T-helper 2 cell treated with Interferon-gamma antibody and Interleukin-4, amounts not matched to agents 5 μg/mL and 100 μg/mL, for 36 hours (primary cell): ENCODE results near the gene FLT1.

ENCODE experiments used
- DNase-seq: peaks from one replicate; pipeline ENCODE4 v3.0.0; 2021; ENCODE audit warnings: low spot score
- H3K27ac Mint-ChIP-seq: one replicate; pipeline ENCODE4 v1.8.0; 2021; ENCODE audit warnings: mild to moderate bottlenecking, mixed read lengths
- H3K27me3 Mint-ChIP-seq: one replicate; pipeline ENCODE4 v1.8.0; 2021; ENCODE audit warnings: low read depth, mixed read lengths
- H3K36me3 Mint-ChIP-seq: one replicate; pipeline ENCODE4 v1.8.0; 2021; ENCODE audit warnings: low read depth, mixed read lengths
- H3K4me1 Mint-ChIP-seq: one replicate; pipeline ENCODE4 v1.8.0; 2021; ENCODE audit warnings: low read depth, mixed read lengths
- H3K4me3 Mint-ChIP-seq: one replicate; pipeline ENCODE4 v1.8.0; 2022; ENCODE audit warnings: mild to moderate bottlenecking, moderate library complexity, mixed read lengths
- H3K9me3 Mint-ChIP-seq: one replicate; pipeline ENCODE4 v1.8.0; 2021; ENCODE audit warnings: mixed read lengths

Gene FLT1

DNA sequence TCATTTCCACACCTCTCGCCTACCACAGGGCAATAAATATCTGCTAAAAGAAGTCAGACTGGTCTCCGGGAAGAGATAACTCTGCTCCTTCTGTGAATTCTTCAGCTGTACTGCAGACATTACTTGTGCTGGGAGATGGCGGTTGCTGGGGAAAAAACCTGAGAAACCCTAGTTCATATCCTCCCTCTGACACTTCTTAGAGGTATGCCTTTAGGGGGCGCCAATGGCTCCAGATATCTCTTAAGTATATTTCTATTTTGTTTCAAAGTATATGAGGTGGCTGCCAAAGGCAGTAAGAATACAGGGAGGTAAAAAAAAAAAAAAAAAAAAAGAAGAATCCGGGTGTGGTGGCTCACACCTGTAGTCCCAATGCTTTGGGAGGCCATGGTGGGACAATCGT is 181.3 kb downstream of the FLT1 start:
- Mint-ChIP-seq H3K4me3 (no peak overlapping the region), H3K4me1 (no peaks in the 10 kb centered on the region), H3K27me3 (no peaks in the 10 kb centered on the region), H3K9me3 (no peaks in the 10 kb centered on the region), H3K36me3 (no peaks in the 10 kb centered on the region), H3K27ac (no peak overlapping the region)
- DNase-seq = no peak

DNA sequence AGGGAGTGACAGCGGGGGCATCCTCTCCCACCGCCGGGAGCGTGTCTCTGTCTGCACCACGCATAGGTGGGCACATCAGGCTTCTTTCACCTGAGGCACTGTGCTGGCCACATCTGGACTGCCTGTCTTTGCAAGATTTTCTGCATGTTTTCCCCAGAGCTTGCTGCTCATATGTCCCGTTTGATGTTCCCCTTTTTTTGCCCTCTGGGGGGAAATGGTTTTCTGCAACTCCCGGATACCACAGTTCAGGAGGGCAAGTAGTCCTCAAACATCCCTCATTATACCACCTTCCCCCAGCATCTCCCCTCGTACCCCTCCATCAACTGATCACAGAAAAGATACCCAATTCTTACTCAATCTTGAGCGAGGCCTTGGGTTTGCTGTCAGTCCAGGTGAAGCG is 188.6 kb downstream of the FLT1 start:
- Mint-ChIP-seq H3K4me3 (no peak overlapping the region), H3K4me1 (peaks cover 8% of the 10 kb centered on the region), H3K27ac (no peak overlapping the region), H3K27me3 (no peaks in the 10 kb centered on the region), H3K9me3 (no peaks in the 10 kb centered on the region), H3K36me3 (no peaks in the 10 kb centered on the region)
- no peak for DNase-seq

DNA sequence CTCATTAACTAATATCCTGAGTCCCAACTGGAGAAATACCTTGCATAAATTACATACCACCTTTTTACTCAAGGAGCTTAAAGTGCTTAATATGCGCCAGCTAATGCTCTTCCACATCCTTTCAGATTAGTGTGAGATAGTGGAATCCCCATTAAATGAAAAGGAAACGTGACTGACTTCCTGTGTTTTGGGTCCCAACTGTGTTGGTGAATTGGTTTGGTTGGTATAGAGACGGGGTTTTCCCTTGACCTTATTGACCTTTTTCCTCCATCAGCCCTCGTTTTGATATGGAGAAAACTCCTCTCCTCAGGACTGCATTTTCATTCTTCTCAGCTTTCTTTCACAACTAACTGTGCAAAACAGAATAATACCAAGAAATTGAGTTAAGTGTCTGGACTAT is 193.1 kb downstream of the FLT1 start:
- no peaks in the 10 kb centered on the region for H3K27me3 Mint-ChIP-seq

DNA sequence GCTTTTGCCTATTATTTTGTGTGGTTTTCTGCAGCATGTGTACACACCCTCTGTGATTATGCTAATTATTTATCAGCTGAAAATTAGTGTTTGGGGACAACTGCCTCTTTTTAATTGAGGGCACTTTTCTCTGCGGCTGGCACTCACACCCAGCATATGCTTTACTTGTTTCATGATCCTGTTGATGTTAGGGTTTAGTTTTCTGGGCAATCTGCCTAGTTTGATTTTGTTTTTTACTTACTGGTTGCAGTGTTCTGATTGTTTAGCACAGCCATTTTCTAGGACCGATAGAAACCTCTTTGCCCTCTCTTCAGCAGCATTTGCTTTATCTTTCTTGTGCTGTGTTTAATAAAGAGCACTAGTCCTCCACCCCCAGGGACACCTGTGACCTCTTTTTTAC is 195.0 kb downstream of the FLT1 start:
- Mint-ChIP-seq H3K36me3 (peaks cover 4% of the 10 kb centered on the region), H3K9me3 (no peaks in the 10 kb centered on the region), H3K4me1 (peaks cover 8% of the 10 kb centered on the region), H3K27me3 (no peaks in the 10 kb centered on the region), H3K27ac (no peak overlapping the region), H3K4me3 (no peak overlapping the region)
- DNase-seq = no peak

More for the DNA sequence above, 193.1 kb downstream of the FLT1 start:
- Mint-ChIP-seq H3K27ac (no peak overlapping the region), H3K4me1 (peaks cover 8% of the 10 kb centered on the region), H3K36me3 (no peaks in the 10 kb centered on the region), H3K9me3 (no peaks in the 10 kb centered on the region), H3K4me3 (no peak overlapping the region)
- no peak for DNase-seq

- no peak overlapping the region for H3K4me3 Mint-ChIP-seq
Measured at GRCh38 chr13:28297341-28297740, 197.6 kb downstream of the FLT1 start.

GRCh38 chr13:28286263-28286662 is 208.7 kb downstream of the FLT1 start:
- Mint-ChIP-seq H3K9me3 (no peaks in the 10 kb centered on the region), H3K36me3 (peaks cover 46% of the 10 kb centered on the region)

More at GRCh38 chr13:28297341-28297740, 197.6 kb downstream of the FLT1 start:
- Mint-ChIP-seq H3K36me3 (peaks cover 19% of the 10 kb centered on the region), H3K4me1 (peaks cover 8% of the 10 kb centered on the region), H3K27me3 (no peaks in the 10 kb centered on the region), H3K9me3 (no peaks in the 10 kb centered on the region), H3K27ac (no peak overlapping the region)
- DNase-seq = no peak

GRCh38 chr13:28283600-28283999 is 211.3 kb downstream of the FLT1 start:
- Mint-ChIP-seq H3K36me3 (peaks cover 54% of the 10 kb centered on the region), H3K27me3 (no peaks in the 10 kb centered on the region), H3K9me3 (no peaks in the 10 kb centered on the region), H3K4me1 (peaks cover 9% of the 10 kb centered on the region), H3K27ac (no peak overlapping the region), H3K4me3 (no peak overlapping the region)
- DNase-seq = no peak

More at GRCh38 chr13:28286263-28286662, 208.7 kb downstream of the FLT1 start:
- DNase-seq = no peak
- H3K4me3 Mint-ChIP-seq = no peak overlapping the region
- H3K27ac Mint-ChIP-seq = no peak overlapping the region
- H3K4me1 Mint-ChIP-seq = peaks cover 9% of the 10 kb centered on the region
- no peaks in the 10 kb centered on the region for H3K27me3 Mint-ChIP-seq

DNA sequence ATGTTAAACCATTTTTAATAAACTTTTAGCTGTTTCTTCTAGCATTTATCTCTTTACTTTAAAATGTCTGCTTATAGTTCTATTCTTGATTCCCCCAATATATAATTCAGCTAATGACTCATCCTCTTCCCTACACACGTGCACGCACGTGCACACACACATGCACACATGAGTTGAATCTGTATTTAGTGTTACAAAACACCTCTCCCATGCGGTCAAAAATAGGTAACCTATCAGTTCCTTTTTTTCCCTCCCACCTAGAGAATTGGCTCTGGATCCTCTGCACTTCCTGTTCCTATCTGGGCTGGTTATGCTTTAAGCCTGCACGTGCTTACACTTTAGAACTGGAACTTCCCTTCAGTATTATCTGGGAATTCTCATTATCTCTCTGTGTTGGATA is 212.5 kb downstream of the FLT1 start:
- Mint-ChIP-seq H3K9me3 (no peaks in the 10 kb centered on the region), H3K4me3 (no peak overlapping the region), H3K27ac (no peak overlapping the region), H3K27me3 (no peaks in the 10 kb centered on the region), H3K36me3 (peaks cover 53% of the 10 kb centered on the region), H3K4me1 (peaks cover 9% of the 10 kb centered on the region)
- no peak for DNase-seq

DNA sequence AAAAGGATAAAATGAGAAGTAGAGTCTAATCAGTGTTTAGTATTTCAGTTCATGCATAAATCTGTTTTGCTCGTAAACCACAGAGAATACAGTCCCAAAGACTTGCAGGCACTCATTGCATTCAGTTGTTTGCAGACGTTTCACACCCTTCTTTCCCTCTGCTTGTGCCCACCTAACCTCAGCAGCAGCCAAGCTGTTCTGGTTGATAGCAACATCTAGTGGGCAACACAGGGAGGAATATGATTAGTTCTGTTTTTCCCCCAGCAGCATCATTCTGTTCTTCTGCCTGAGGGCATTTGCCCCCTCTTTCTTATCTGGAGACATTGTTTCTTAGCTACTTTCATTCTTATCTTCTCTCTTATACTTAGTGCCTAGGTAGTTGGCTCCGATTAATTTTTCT is 221.0 kb downstream of the FLT1 start:
- H3K4me3 Mint-ChIP-seq = no peak overlapping the region
- H3K27ac Mint-ChIP-seq = no peak overlapping the region
- H3K9me3 Mint-ChIP-seq = no peaks in the 10 kb centered on the region
- peaks cover 45% of the 10 kb centered on the region for H3K36me3 Mint-ChIP-seq
- DNase-seq = no peak
- peaks cover 7% of the 10 kb centered on the region for H3K4me1 Mint-ChIP-seq
- H3K27me3 Mint-ChIP-seq = no peaks in the 10 kb centered on the region

GRCh38 chr13:28271056-28271840 is 223.7 kb downstream of the FLT1 start:
- Mint-ChIP-seq H3K27me3 (no peaks in the 10 kb centered on the region), H3K27ac (no peak overlapping the region), H3K36me3 (peaks cover 50% of the 10 kb centered on the region), H3K4me1 (peaks cover 18% of the 10 kb centered on the region), H3K9me3 (peaks cover 7% of the 10 kb centered on the region), H3K4me3 (no peak overlapping the region)
- no peak for DNase-seq

GRCh38 chr13:28268800-28269223 is 226.1 kb downstream of the FLT1 start:
- peaks cover 7% of the 10 kb centered on the region for H3K9me3 Mint-ChIP-seq
- peaks cover 46% of the 10 kb centered on the region for H3K36me3 Mint-ChIP-seq
- H3K4me1 Mint-ChIP-seq = peaks cover 14% of the 10 kb centered on the region
- peak overlapping the region; percentile 13 for H3K27ac Mint-ChIP-seq
- H3K4me3 Mint-ChIP-seq = peak overlapping the region; percentile 1
- DNase-seq = peak; percentile 9
- no peaks in the 10 kb centered on the region for H3K27me3 Mint-ChIP-seq

DNA sequence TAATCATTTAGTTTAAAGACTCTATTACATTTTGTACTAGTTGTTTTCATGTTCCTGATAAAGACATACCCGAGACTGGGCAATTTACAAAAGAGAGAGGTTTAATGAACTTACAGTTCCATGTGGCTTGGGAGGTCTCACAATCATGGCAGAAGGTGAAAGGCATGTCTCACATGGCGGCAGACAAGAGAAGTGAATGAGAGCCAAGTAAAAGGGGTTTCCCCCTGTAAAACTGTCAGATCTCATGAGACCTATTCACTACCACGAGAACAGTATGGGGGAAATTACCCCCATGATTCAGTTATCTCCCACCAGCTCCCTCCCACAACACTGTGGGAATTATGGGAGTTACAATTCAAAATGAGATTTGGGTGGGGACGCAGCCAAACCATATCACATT is 227.4 kb downstream of the FLT1 start:
- Mint-ChIP-seq H3K9me3 (peaks cover 11% of the 10 kb centered on the region), H3K27me3 (no peaks in the 10 kb centered on the region), H3K27ac (no peak overlapping the region), H3K4me3 (no peak overlapping the region), H3K36me3 (peaks cover 54% of the 10 kb centered on the region), H3K4me1 (peaks cover 14% of the 10 kb centered on the region)
- DNase-seq = no peak

DNA sequence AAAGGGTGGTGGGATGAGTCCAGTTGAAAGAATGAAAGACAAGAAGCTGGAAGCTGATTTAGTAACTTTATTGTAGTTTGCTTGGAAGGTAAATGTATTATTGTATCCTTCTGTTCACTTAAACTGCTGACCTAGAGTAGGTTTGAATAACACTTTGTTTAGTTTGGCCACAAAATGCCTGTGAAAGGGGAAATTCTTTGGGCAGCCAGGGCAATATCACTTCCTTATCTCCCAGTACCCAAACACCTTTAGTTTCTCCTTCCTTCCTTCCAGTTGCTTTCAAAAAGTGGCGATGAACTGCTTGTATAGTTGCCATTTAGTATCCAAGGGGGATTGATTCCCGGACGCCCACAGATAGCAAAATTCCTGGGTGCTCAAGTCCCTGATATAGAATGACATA is 236.5 kb downstream of the FLT1 start:
- Mint-ChIP-seq H3K9me3 (peaks cover 3% of the 10 kb centered on the region), H3K27me3 (no peaks in the 10 kb centered on the region), H3K27ac (no peak overlapping the region), H3K36me3 (peaks cover 50% of the 10 kb centered on the region), H3K4me1 (peaks cover 5% of the 10 kb centered on the region), H3K4me3 (no peak overlapping the region)
- DNase-seq = no peak

DNA sequence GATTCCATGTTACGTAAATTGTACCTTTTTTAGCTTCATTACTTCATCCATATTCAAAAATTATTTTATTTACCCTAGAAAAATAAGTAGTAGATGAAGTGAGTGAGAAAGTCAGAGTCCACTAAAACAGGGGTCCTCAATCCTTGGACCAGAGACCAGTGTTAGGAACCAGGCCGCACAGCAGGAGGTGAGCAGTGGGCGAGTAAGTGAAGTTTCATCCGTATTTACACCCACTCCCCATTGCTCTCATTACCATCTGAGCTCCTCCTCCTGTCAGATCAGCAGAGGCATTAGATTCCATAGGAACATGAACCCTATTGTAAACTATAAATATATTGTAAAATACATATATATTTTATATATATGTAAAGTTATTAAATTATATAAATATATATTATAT is 237.6 kb downstream of the FLT1 start:
- Mint-ChIP-seq H3K27me3 (no peaks in the 10 kb centered on the region), H3K4me1 (peaks cover 5% of the 10 kb centered on the region), H3K4me3 (no peak overlapping the region), H3K9me3 (no peaks in the 10 kb centered on the region), H3K36me3 (peaks cover 42% of the 10 kb centered on the region), H3K27ac (no peak overlapping the region)
- DNase-seq = no peak

DNA sequence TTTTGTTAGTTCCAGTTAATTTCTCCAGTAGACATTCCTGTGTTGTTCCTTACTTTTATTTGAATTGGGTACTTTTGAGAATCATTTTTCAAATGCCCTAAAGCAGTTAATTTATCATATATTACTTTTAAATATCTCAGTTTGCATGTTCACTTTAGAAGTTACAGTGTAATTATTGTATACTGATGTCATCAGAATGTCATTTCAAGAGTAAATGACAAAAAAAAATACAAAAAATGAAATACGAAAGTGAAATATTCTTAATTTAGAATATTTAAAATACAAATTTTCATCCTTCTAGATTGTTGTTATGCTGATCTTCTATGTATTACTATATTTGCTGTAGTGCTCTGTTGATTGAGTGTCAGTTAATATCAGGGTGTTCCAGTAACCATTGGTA is 242.4 kb downstream of the FLT1 start:
- H3K27me3 Mint-ChIP-seq = no peaks in the 10 kb centered on the region

More for the DNA sequence above, 242.4 kb downstream of the FLT1 start:
- no peak overlapping the region for H3K27ac Mint-ChIP-seq
- H3K4me1 Mint-ChIP-seq = peaks cover 29% of the 10 kb centered on the region
- H3K4me3 Mint-ChIP-seq = no peak overlapping the region
- peaks cover 9% of the 10 kb centered on the region for H3K9me3 Mint-ChIP-seq
- no peak for DNase-seq
- peaks cover 51% of the 10 kb centered on the region for H3K36me3 Mint-ChIP-seq
